22Rv1 (cell line): ENCODE measurements around the gene SLC15A4.

Experiments
- H3K27ac ChIP-seq: fragments of 450-650 bp; 2 replicates; pipeline ENCODE4 v1.5.1; 2017
- CTCF ChIP-seq: fragments of 450-650 bp; IDR thresholded peaks from 2 replicates; pipeline ENCODE4 v1.5.1; 2017; ENCODE audit warnings: mild to moderate bottlenecking
- ZFX ChIP-seq: fragments of 450-650 bp; IDR thresholded peaks from 2 replicates; pipeline ENCODE4 v1.6.1; 2017; ENCODE audit warnings: antibody characterized with exemption, borderline replicate concordance

The SLC15A4 gene

GRCh38 chr12:128763395-128763794 lies 60.4 kb downstream of the SLC15A4 start:
- H3K27ac ChIP-seq: no peak overlapping the region
- TF ChIP-seq ZFX: no peak
- TF ChIP-seq CTCF: no peak

GRCh38 chr12:128761379-128761790 lies 62.4 kb downstream of the SLC15A4 start:
- no peak for TF ChIP-seq ZFX
- no peak overlapping the region for H3K27ac ChIP-seq

- no peak for TF ChIP-seq ZFX
- TF ChIP-seq CTCF: no peak
- no peak overlapping the region for H3K27ac ChIP-seq
Measured at GRCh38 chr12:128755566-128755965, 68.2 kb downstream of the SLC15A4 start.

- no peak for TF ChIP-seq ZFX
- no peak for TF ChIP-seq CTCF
- H3K27ac ChIP-seq: no peak overlapping the region
Measured at GRCh38 chr12:128754275-128754674, 69.5 kb downstream of the SLC15A4 start.

- H3K27ac ChIP-seq: no peak overlapping the region
- no peak for TF ChIP-seq CTCF
Measured at GRCh38 chr12:128753438-128753837, 70.3 kb downstream of the SLC15A4 start.

- H3K27ac ChIP-seq: no peak overlapping the region
- TF ChIP-seq CTCF (no peak), ZFX (no peak)
Measured at GRCh38 chr12:128752386-128752785, 71.4 kb downstream of the SLC15A4 start.

GRCh38 chr12:128747441-128747840 lies 76.3 kb downstream of the SLC15A4 start:
- no peak for TF ChIP-seq ZFX
- TF ChIP-seq CTCF: no peak
- no peak overlapping the region for H3K27ac ChIP-seq
